Breast epithelium (tissue), 3 donors: ENCODE data around the gene ARHGEF4.

ENCODE experiments used
- POLR2A ChIP-seq: fragments of 450-650 bp; IDR thresholded peaks from one replicate; pipeline ENCODE4 v1.6.1; 2016; ENCODE audit warnings: antibody characterized with exemption, mild to moderate bottlenecking, moderate library complexity
- TF ChIP-seq, protein P1 (sequence below), 3 donors: fragments of 450-650 bp; IDR thresholded peaks; one replicate each; pipeline ENCODE4 v1.5.1; 2016 to 2017; ENCODE audit warnings: antibody characterized with exemption in 3 of 3, mild to moderate bottlenecking in 3 of 3, moderate library complexity in 3 of 3

DNA sequence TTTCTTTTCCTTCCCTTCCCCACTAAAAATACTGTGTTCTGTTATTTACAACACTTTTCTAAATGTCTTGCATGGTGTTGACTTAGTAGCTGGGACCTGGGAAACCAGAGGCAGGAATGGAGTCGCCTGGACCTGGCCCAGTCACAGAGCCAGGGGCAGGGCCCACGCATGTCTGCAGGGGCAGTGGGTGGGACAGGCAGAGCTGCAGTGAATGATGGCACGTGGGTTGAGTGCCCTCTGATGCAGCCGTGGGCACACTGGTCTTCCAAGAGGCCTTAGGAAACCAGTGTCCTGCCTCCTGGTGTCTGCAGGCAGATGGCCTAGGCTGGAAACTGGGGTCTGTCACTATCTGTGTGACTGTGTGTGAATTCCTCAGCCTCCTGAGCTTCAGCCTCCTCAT lies 46.8 kb downstream of the ARHGEF4 start:
- no peak for TF ChIP-seq POLR2A
- TF ChIP-seq, protein P1, sequence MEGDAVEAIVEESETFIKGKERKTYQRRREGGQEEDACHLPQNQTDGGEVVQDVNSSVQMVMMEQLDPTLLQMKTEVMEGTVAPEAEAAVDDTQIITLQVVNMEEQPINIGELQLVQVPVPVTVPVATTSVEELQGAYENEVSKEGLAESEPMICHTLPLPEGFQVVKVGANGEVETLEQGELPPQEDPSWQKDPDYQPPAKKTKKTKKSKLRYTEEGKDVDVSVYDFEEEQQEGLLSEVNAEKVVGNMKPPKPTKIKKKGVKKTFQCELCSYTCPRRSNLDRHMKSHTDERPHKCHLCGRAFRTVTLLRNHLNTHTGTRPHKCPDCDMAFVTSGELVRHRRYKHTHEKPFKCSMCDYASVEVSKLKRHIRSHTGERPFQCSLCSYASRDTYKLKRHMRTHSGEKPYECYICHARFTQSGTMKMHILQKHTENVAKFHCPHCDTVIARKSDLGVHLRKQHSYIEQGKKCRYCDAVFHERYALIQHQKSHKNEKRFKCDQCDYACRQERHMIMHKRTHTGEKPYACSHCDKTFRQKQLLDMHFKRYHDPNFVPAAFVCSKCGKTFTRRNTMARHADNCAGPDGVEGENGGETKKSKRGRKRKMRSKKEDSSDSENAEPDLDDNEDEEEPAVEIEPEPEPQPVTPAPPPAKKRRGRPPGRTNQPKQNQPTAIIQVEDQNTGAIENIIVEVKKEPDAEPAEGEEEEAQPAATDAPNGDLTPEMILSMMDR (IDR thresholded peaks at IDR 0.05): no peak
